Measurements from ENCODE around the gene KLHL18.
"Not testable (repeated sequence)": the region's sequence is repeated elsewhere in the genome, so short reads cannot be mapped to it uniquely, and the experiment has no call there.

KLHL18 gene

GRCh38 chr3:47282424-47283192 is at the start of gene KLHL18, which contains the start of gene KIF9:
Gene KLHL18, plus strand, starts transcription at chr3:47282944. Its CDS starts 22 bp downstream, at chr3:47282966.
Gene KIF9, minus strand, starts transcription at chr3:47282799. Its CDS starts 5,425 bp downstream, at chr3:47277374.
- peak; percentile 70 to 80 for DNase-seq

GRCh38 chr3:47238017-47238416 is 44.7 kb upstream of the KLHL18 start:
- DNase-seq, result no peak

GRCh38 chr3:47239929-47240328 is 42.8 kb upstream of the KLHL18 start:
- no peak for DNase-seq

GRCh38 chr3:47243419-47244147 is 39.2 kb upstream of the KLHL18 start:
- no peak for DNase-seq

- DNase-seq, result no peak
Observed at GRCh38 chr3:47244531-47245100, 38.1 kb upstream of the KLHL18 start.

- DNase-seq, result no peak
Observed at GRCh38 chr3:47245271-47245670, 37.5 kb upstream of the KLHL18 start.

- DNase-seq, result no peak
Observed at GRCh38 chr3:47247131-47248064, 35.3 kb upstream of the KLHL18 start.

GRCh38 chr3:47250309-47251060 is 32.3 kb upstream of the KLHL18 start:
- DNase-seq, result no peak

GRCh38 chr3:47251085-47251484 is 31.7 kb upstream of the KLHL18 start:
- DNase-seq, result not testable (repeated sequence)

GRCh38 chr3:47251689-47252088 is 31.1 kb upstream of the KLHL18 start:
- no peak for DNase-seq

- DNase-seq, result not testable (repeated sequence)
Observed at GRCh38 chr3:47256331-47256730, 26.4 kb upstream of the KLHL18 start.

GRCh38 chr3:47259114-47259513 is 23.6 kb upstream of the KLHL18 start:
- DNase-seq, result no peak

- DNase-seq, result no peak
Observed at GRCh38 chr3:47260605-47261004, 22.1 kb upstream of the KLHL18 start.

GRCh38 chr3:47261301-47261700 is 21.4 kb upstream of the KLHL18 start:
- no peak for DNase-seq

- DNase-seq, result no peak
Observed at GRCh38 chr3:47265008-47265407, 17.7 kb upstream of the KLHL18 start.

GRCh38 chr3:47265725-47266428 is 16.9 kb upstream of the KLHL18 start:
- DNase-seq, result no peak

GRCh38 chr3:47266709-47267489 is 15.8 kb upstream of the KLHL18 start:
- DNase-seq, result no peak

- DNase-seq, result no peak
Observed at GRCh38 chr3:47267490-47267824, 15.3 kb upstream of the KLHL18 start.

GRCh38 chr3:47270526-47270925 is 12.2 kb upstream of the KLHL18 start:
- no peak for DNase-seq

GRCh38 chr3:47273564-47273963 is 9.2 kb upstream of the KLHL18 start:
- DNase-seq, result no peak

GRCh38 chr3:47274652-47275051 is 8.1 kb upstream of the KLHL18 start:
- no peak for DNase-seq
